ENCODE measurements around the gene UBE3C. TPM values are rescaled to one million over a fixed set of nuclear protein-coding genes. Genes with fewer than 3 reads are reported as not detected.

The UBE3C gene
- total and polyA plus RNA-seq, 9 of the 15 experiments (the other 6 are each of a cell fraction or from before 2014, with no cell fraction given): 9.6 to 91.7 (median 75.4) TPM

GRCh38 chr7:157292770-157293412 lies 154.2 kb downstream of the UBE3C start (continued):
- TF ChIP-seq, protein P1, sequence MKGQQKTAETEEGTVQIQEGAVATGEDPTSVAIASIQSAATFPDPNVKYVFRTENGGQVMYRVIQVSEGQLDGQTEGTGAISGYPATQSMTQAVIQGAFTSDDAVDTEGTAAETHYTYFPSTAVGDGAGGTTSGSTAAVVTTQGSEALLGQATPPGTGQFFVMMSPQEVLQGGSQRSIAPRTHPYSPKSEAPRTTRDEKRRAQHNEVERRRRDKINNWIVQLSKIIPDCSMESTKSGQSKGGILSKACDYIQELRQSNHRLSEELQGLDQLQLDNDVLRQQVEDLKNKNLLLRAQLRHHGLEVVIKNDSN (CRISPR knock-in tag; IDR thresholded peaks at IDR 0.05): peak; percentile 32; the same call in 1 of the 2 replicates
- TF ChIP-seq RAD51 (IDR thresholded peaks at IDR 0.05; ENCODE audit: borderline replicate concordance, low read depth) (peak; percentile 33; the same call in 1 of the 2 replicates), RBM39 (optimal IDR thresholded peaks at IDR 0.05; ENCODE audit: low read depth, low read length) (no peak), TAL1 (IDR thresholded peaks at IDR 0.05) (no peak), PHB (CRISPR knock-in tag; IDR thresholded peaks at IDR 0.05) (no peak), CBFA2T2 (conservative IDR thresholded peaks at IDR 0.05) (0 out of 2 replicates have a peak, but pooled peaks have one; percentile 9)

DNA sequence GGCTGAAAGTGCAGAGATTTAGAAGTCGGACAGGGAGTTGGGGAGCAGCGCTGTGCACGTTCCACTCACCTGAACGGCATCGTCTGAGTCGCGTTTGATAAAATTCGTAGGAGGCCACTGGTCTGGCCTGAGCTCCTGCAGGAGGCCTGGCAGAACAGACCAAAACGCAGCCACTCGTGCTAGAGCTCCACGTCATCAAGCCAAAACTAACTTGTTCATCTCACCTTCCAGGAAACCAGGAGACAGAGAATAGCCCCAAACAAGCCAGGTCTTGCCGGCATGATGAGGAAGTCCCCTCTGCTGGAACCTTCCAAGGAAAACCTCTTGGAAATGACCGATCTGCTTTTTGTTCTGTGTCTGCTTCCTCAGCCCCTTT lies 154.7 kb downstream of the UBE3C start:
- peaks cover 8% of the 10 kb centered on the region; the same call in 1 of the 2 replicates for H4K20me1 ChIP-seq (replicated peaks; ENCODE audit: control insufficient read depth, insufficient read depth, low read length)
- POLR2A ChIA-PET: interaction anchor here (0.9 kb wide), 1 partner anchor 380 kb away, joined by 4 read pairs; no protein-coding TSS in a partner anchor
- TF ChIP-seq ZNF354B (CRISPR knock-in tag; IDR thresholded peaks at IDR 0.05) (no peak), RAD51 (IDR thresholded peaks at IDR 0.05; ENCODE audit: borderline replicate concordance, low read depth) (no peak), ELF4 (CRISPR knock-in tag; IDR thresholded peaks at IDR 0.05) (no peak), L3MBTL2 (IDR thresholded peaks at IDR 0.05) (0 out of 2 replicates have a peak, but pooled peaks have one; percentile 31), THRA (IDR thresholded peaks at IDR 0.05) (no peak)
- TF ChIP-seq, protein P2, sequence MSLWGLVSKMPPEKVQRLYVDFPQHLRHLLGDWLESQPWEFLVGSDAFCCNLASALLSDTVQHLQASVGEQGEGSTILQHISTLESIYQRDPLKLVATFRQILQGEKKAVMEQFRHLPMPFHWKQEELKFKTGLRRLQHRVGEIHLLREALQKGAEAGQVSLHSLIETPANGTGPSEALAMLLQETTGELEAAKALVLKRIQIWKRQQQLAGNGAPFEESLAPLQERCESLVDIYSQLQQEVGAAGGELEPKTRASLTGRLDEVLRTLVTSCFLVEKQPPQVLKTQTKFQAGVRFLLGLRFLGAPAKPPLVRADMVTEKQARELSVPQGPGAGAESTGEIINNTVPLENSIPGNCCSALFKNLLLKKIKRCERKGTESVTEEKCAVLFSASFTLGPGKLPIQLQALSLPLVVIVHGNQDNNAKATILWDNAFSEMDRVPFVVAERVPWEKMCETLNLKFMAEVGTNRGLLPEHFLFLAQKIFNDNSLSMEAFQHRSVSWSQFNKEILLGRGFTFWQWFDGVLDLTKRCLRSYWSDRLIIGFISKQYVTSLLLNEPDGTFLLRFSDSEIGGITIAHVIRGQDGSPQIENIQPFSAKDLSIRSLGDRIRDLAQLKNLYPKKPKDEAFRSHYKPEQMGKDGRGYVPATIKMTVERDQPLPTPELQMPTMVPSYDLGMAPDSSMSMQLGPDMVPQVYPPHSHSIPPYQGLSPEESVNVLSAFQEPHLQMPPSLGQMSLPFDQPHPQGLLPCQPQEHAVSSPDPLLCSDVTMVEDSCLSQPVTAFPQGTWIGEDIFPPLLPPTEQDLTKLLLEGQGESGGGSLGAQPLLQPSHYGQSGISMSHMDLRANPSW (CRISPR knock-in tag; IDR thresholded peaks at IDR 0.05): no peak
- ATAC-seq: peak; percentile 5; the same call in 1 of the 3 replicates
- 13% methylated on average over 13 of the region's 13 CpGs for WGBS (ENCODE audit: insufficient coverage, low coverage, missing lambda C conversion rate)
- H3K9ac ChIP-seq (ENCODE audit: insufficient read depth in 1 of 2, low read depth in 2 of 2, low read length in 2 of 2): peak overlapping the region in 1 of 2 experiments; percentile 9; a peak in 2 of 4 replicates
- H3K27me3 ChIP-seq (ENCODE audit: control insufficient read depth in 2 of 2, insufficient read depth in 2 of 2, low read length in 2 of 2): peaks cover 61 to 63% of the 10 kb centered on the region in 2 experiments
- no TSS peak for BruUV-seq (replicated peaks)
- 0 out of 2 replicates have a peak, but pooled peaks cover 3% of the 10 kb centered on the region for H3K9me3 ChIP-seq (replicated peaks; ENCODE audit: control insufficient read depth, insufficient read depth, low read depth, low read length)
- in situ Hi-C loops (cut with MboI) (no loop called here), intact Hi-C loops (cut with micrococcal nuclease) (no loop called here)
- no peak for FAIRE-seq
- CTCF ChIA-PET (ENCODE audit: low intra/inter-chr PET ratio): no interaction called here
- H3K4me1 ChIP-seq (replicated peaks in 1 of 2; ENCODE audit: control insufficient read depth in 2 of 2, insufficient read depth in 2 of 2, low read length in 2 of 2): peaks cover 0 to 42% of the 10 kb centered on the region in 2 experiments; a peak in 3 of 5 replicates
- peak overlapping the region; percentile 34 for H2AFZ ChIP-seq (ENCODE audit: low read depth, low read length)
- H3K27ac ChIP-seq (ENCODE audit: extremely low read depth, low read depth, low read length): no peak overlapping the region
- no peak for DNase-seq (ENCODE audit: extremely low read depth in 1 of 4, low spot score in 3 of 4)
- no peak overlapping the region for H3K4me3 ChIP-seq
- no peak overlapping the region for H3K4me2 ChIP-seq (ENCODE audit: insufficient read depth, low read length)
- no peaks in the 10 kb centered on the region for H3K9me1 ChIP-seq (ENCODE audit: control insufficient read depth, insufficient read depth, low read length)
- no peaks in the 10 kb centered on the region for H3K36me3 ChIP-seq (ENCODE audit: control insufficient read depth, insufficient read depth, low read length)
- H3K79me2 ChIP-seq (ENCODE audit: control insufficient read depth, insufficient read depth, low read length): no peaks in the 10 kb centered on the region

Measured in K562 (cell line).